Activated naive CD8-positive, alpha-beta T cell treated with anti-CD3 and anti-CD28 coated beads, Interleukin-2, amount 10 ng/mL, durations not matched to agents 7 days and 5 days (primary cell): ENCODE measurements around the gene FAM185A. TPM values are rescaled to one million over a fixed set of nuclear protein-coding genes. Genes with fewer than 3 reads are reported as not detected.
"Not testable (repeated sequence)": the region's sequence is repeated elsewhere in the genome, so short reads cannot be mapped to it uniquely, and the experiment has no call there.

Experiments used
- ATAC-seq: fragments of 150-1000 bp; cut with Tn5 transposase; one replicate; pipeline ENCODE4 v1.10.0; 2021; ENCODE audit warnings: low read depth, moderate library complexity
- POLR2A ChIA-PET: fragments of 350-600 bp; sonication (Branson Sonifier 250); formaldehyde crosslinking; loops from one replicate; lab custom pipeline; 2021; ENCODE audit warnings: antibody characterized with exemption; lab: Charles Lee
- DNase-seq: peaks from one replicate; pipeline ENCODE4 v3.0.0; 2021
- H3K27ac Mint-ChIP-seq: one replicate; pipeline ENCODE4 v1.8.0; 2022; ENCODE audit warnings: mild to moderate bottlenecking, mixed read lengths
- H3K27me3 Mint-ChIP-seq: one replicate; pipeline ENCODE4 v1.8.0; 2022; ENCODE audit warnings: mild to moderate bottlenecking, moderate library complexity, mixed read lengths
- H3K36me3 Mint-ChIP-seq: one replicate; pipeline ENCODE4 v1.8.0; 2021; ENCODE audit warnings: mild to moderate bottlenecking, mixed read lengths
- H3K4me1 Mint-ChIP-seq: one replicate; pipeline ENCODE4 v1.8.0; 2021; ENCODE audit warnings: mixed read lengths
- H3K4me3 Mint-ChIP-seq: one replicate; pipeline ENCODE4 v1.8.0; 2022; ENCODE audit warnings: mild to moderate bottlenecking, moderate library complexity, mixed read lengths
- H3K9me3 Mint-ChIP-seq: one replicate; pipeline ENCODE4 v1.8.0; 2021; ENCODE audit warnings: mixed read lengths
- total RNA-seq, 2 experiments: library from RNA; stranded (reverse); gene quantifications; one replicate each; pipeline ENCODE4 v1.2.3, GENCODE V29; 2021

The FAM185A gene
- total RNA-seq, 2 experiments from 2014 or later: 9.8 to 9.9 TPM

DNA sequence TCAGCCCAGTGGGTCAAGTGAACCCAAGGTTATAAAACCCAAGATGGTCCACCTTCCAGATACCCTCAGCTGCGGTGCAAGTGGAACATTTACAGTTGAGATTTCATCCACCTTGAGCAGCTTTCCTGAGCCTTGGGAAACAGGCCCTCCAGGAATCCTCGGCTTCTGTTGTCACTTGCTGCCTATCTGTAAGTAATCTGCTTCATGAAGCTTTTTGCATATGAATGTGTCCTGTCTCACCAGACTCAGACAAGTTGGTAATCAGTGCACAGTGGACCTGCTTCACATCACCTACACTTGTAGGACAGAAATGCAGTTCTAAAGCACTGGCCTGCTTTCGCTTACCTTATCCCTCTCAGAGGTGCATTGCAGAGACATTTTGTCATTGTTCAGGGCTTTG is 80.3 kb downstream of the FAM185A start:
- POLR2A ChIA-PET: no interaction called here
- no peak overlapping the region for H3K4me3 Mint-ChIP-seq
- H3K4me1 Mint-ChIP-seq: no peaks in the 10 kb centered on the region
- ATAC-seq (no peak), DNase-seq (no peak)
- H3K9me3 Mint-ChIP-seq: no peaks in the 10 kb centered on the region
- peaks cover 4% of the 10 kb centered on the region for H3K36me3 Mint-ChIP-seq
- no peaks in the 10 kb centered on the region for H3K27me3 Mint-ChIP-seq
- H3K27ac Mint-ChIP-seq: no peak overlapping the region

- DNase-seq (no peak), ATAC-seq (no peak)
- POLR2A ChIA-PET: no interaction called here
- Mint-ChIP-seq H3K4me3 (no peak overlapping the region), H3K36me3 (peaks cover 6% of the 10 kb centered on the region), H3K4me1 (peaks cover 3% of the 10 kb centered on the region), H3K27ac (no peak overlapping the region), H3K27me3 (no peaks in the 10 kb centered on the region), H3K9me3 (no peaks in the 10 kb centered on the region)
These were observed 81.4 kb downstream of the FAM185A start for GRCh38 chr7:102830197-102830596.

GRCh38 chr7:102832674-102833073 is 83.9 kb downstream of the FAM185A start:
- H3K36me3 Mint-ChIP-seq: peaks cover 2% of the 10 kb centered on the region
- no peaks in the 10 kb centered on the region for H3K9me3 Mint-ChIP-seq
- ATAC-seq (no peak), DNase-seq (no peak)
- H3K27me3 Mint-ChIP-seq: no peaks in the 10 kb centered on the region
- H3K4me3 Mint-ChIP-seq: no peak overlapping the region
- POLR2A ChIA-PET: no interaction called here
- H3K27ac Mint-ChIP-seq: no peak overlapping the region
- H3K4me1 Mint-ChIP-seq: peaks cover 5% of the 10 kb centered on the region

- no peaks in the 10 kb centered on the region for H3K9me3 Mint-ChIP-seq
- peaks cover 2% of the 10 kb centered on the region for H3K36me3 Mint-ChIP-seq
- POLR2A ChIA-PET: interaction anchor here (0.7 kb wide), 1 partner anchor 204 kb away, joined by 5 read pairs; no protein-coding TSS in a partner anchor
These were observed 84.5 kb downstream of the FAM185A start for GRCh38 chr7:102833343-102833742.

DNA sequence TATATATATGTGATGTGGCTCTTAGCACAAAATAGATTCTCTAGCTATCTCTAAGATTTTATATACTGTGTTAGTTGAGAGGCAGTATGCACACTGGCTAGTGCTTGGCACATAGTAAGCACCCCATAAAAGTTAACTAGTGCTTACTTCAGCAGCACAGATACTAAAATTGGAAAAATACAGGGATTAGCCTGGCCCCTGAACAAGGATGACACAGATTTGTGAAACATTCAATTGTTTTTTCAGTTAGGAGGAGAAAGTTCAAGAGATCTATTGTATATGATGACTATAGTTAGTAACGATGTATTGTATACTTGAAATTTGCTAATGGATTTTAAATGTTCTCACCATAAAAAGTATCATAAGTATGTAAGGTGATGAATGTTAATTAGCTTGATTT is 85.7 kb downstream of the FAM185A start:
- Mint-ChIP-seq H3K9me3 (no peaks in the 10 kb centered on the region), H3K4me1 (peaks cover 5% of the 10 kb centered on the region), H3K36me3 (peaks cover 2% of the 10 kb centered on the region), H3K4me3 (no peak overlapping the region), H3K27ac (no peak overlapping the region), H3K27me3 (no peaks in the 10 kb centered on the region)
- DNase-seq: no peak
- ATAC-seq: no peak
- POLR2A ChIA-PET: no interaction called here

More at GRCh38 chr7:102833343-102833742, 84.5 kb downstream of the FAM185A start:
- Mint-ChIP-seq H3K27me3 (no peaks in the 10 kb centered on the region), H3K4me1 (peaks cover 5% of the 10 kb centered on the region), H3K4me3 (no peak overlapping the region), H3K27ac (no peak overlapping the region)
- no peak for ATAC-seq
- no peak for DNase-seq

- Mint-ChIP-seq H3K27me3 (no peaks in the 10 kb centered on the region), H3K4me3 (no peak overlapping the region), H3K27ac (no peak overlapping the region), H3K36me3 (peaks cover 2% of the 10 kb centered on the region), H3K9me3 (no peaks in the 10 kb centered on the region), H3K4me1 (peaks cover 5% of the 10 kb centered on the region)
- POLR2A ChIA-PET: no interaction called here
- DNase-seq: no peak
- peak; percentile 66 for ATAC-seq
These were observed 86.2 kb downstream of the FAM185A start for GRCh38 chr7:102834999-102835398.

DNA sequence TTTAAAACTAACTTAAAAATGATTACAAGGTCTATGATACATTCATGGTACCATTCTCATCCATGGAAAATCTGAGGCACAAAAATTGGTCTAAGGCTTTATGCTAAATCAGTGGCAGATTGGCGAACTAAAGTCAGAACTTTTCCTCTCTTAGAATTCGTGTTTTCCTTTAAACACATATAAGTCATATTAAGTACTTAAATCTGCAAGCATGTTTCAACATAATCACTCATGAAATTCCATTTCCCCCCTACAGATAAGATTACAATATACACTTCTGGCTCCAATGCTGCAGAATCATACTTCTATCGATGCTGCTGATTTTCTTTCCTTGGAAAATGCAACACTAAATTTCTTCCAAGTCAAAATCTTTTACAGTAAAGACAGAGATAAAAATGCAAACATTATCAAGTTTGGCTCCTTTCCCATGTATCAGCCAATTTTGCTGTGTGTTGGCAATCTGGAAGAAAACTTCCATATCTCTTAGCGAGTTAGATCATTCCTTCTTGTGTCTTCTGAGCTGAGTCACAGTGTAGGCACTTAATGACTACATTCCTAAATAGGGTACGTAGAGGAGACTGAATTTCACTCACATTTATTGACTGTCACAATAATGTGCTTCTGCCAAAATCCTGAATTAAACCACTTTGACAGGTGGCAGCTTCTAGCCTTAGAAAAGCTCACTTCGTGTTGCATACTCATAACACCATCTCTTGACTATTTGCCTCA is 87.6 kb downstream of the FAM185A start:
- H3K4me1 Mint-ChIP-seq: peaks cover 5% of the 10 kb centered on the region
- peaks cover 2% of the 10 kb centered on the region for H3K36me3 Mint-ChIP-seq
- DNase-seq (no peak), ATAC-seq (no peak)
- H3K27ac Mint-ChIP-seq: no peak overlapping the region
- no peaks in the 10 kb centered on the region for H3K27me3 Mint-ChIP-seq
- no peak overlapping the region for H3K4me3 Mint-ChIP-seq
- POLR2A ChIA-PET: no interaction called here
- H3K9me3 Mint-ChIP-seq: no peaks in the 10 kb centered on the region

DNA sequence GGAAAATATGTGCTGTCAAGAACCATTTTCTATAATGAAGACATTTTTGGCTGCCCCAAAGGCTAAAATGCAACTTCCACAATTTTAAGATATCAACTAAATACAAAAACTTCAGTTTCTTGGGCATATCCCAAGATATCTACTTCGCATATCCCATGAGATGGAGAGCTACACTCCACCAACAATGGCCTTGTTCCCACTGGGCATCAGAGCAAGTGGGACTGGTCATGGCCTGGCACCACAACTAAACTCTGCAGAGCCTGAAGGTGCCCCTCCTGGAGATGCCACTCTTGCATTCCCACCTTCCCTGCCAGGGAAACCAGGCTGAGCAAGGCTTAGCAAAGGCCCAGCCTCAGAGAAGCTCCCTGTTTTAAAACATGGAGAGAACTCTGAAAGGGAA is 88.2 kb downstream of the FAM185A start:
- no peak overlapping the region for H3K4me3 Mint-ChIP-seq
- POLR2A ChIA-PET: no interaction called here
- peaks cover 2% of the 10 kb centered on the region for H3K36me3 Mint-ChIP-seq
- no peaks in the 10 kb centered on the region for H3K27me3 Mint-ChIP-seq
- ATAC-seq: no peak
- no peaks in the 10 kb centered on the region for H3K9me3 Mint-ChIP-seq
- DNase-seq: no peak
- no peak overlapping the region for H3K27ac Mint-ChIP-seq
- peaks cover 5% of the 10 kb centered on the region for H3K4me1 Mint-ChIP-seq

- no peaks in the 10 kb centered on the region for H3K27me3 Mint-ChIP-seq
- H3K4me3 Mint-ChIP-seq: no peak overlapping the region
- POLR2A ChIA-PET: no interaction called here
- peaks cover 5% of the 10 kb centered on the region for H3K4me1 Mint-ChIP-seq
- H3K27ac Mint-ChIP-seq: no peak overlapping the region
- ATAC-seq: no peak
- no peak for DNase-seq
- H3K36me3 Mint-ChIP-seq: peaks cover 2% of the 10 kb centered on the region
- H3K9me3 Mint-ChIP-seq: no peaks in the 10 kb centered on the region
These were observed 89.0 kb downstream of the FAM185A start for GRCh38 chr7:102837802-102838201.

GRCh38 chr7:102838572-102839101 is 89.8 kb downstream of the FAM185A start:
- H3K9me3 Mint-ChIP-seq, H3K27me3 Mint-ChIP-seq, H3K4me1 Mint-ChIP-seq, H3K27ac Mint-ChIP-seq, H3K4me3 Mint-ChIP-seq, POLR2A ChIA-PET, H3K36me3 Mint-ChIP-seq, DNase-seq, ATAC-seq: not testable (repeated sequence)

DNA sequence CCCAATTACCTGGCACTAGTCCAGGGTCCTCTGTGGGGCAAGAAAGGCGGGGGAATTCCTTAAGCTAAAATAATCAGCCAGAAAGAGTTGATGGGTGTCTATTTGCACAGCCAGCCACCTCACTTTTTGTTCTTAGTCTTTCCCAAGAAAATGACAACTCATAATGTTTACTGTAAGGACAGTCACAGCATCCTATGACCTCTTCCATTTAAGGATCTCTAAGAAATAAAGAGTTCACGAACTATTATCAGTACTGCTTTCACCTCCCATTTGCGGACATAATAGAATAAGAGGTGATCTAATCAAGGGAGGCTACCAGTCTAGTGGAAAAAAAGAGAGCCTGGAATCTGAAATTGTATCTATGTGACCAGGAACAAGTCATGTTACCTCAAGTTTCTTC is 91.6 kb downstream of the FAM185A start:
- Mint-ChIP-seq H3K4me3 (no peak overlapping the region), H3K9me3 (no peaks in the 10 kb centered on the region), H3K36me3 (no peaks in the 10 kb centered on the region), H3K27me3 (no peaks in the 10 kb centered on the region), H3K27ac (no peak overlapping the region), H3K4me1 (peaks cover 1% of the 10 kb centered on the region)
- DNase-seq: no peak
- ATAC-seq: no peak
- POLR2A ChIA-PET: no interaction called here

GRCh38 chr7:102841290-102841689 is 92.5 kb downstream of the FAM185A start:
- Mint-ChIP-seq H3K4me3 (no peak overlapping the region), H3K4me1 (peaks cover 1% of the 10 kb centered on the region), H3K27me3 (no peaks in the 10 kb centered on the region), H3K27ac (no peak overlapping the region), H3K36me3 (no peaks in the 10 kb centered on the region), H3K9me3 (no peaks in the 10 kb centered on the region)
- POLR2A ChIA-PET: no interaction called here
- no peak for ATAC-seq
- DNase-seq: no peak

- Mint-ChIP-seq H3K36me3 (no peaks in the 10 kb centered on the region), H3K27ac (no peak overlapping the region), H3K4me1 (peaks cover 1% of the 10 kb centered on the region), H3K9me3 (no peaks in the 10 kb centered on the region), H3K27me3 (no peaks in the 10 kb centered on the region), H3K4me3 (no peak overlapping the region)
- POLR2A ChIA-PET: no interaction called here
- DNase-seq (no peak), ATAC-seq (no peak)
These were observed 93.5 kb downstream of the FAM185A start for GRCh38 chr7:102842284-102842683.

DNA sequence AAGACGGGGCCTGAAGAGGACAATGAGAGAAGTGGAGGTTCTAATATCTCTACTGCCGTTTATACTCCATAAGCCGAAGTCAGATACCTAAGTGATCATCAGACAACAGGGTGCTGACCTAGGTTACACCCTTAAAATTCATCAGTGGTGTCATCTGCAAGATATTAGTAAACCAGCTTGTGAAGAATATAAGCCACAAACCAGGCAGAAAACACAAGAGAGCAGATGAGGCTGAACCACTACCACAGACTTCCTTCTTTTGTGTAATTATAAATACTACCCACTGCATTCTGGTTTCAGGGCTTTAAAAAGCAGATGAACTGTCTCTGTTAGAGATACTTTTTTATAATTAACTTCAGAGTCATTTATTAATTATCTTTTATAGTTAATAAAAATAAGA is 95.1 kb downstream of the FAM185A start:
- no peak for ATAC-seq

More for the DNA sequence above, 95.1 kb downstream of the FAM185A start:
- H3K9me3 Mint-ChIP-seq: no peaks in the 10 kb centered on the region
- no peaks in the 10 kb centered on the region for H3K27me3 Mint-ChIP-seq
- H3K4me1 Mint-ChIP-seq: peaks cover 1% of the 10 kb centered on the region
- no peak for DNase-seq
- H3K36me3 Mint-ChIP-seq: no peaks in the 10 kb centered on the region
- no peak overlapping the region for H3K27ac Mint-ChIP-seq
- POLR2A ChIA-PET: no interaction called here
- H3K4me3 Mint-ChIP-seq: no peak overlapping the region
